Transverse colon (tissue), 4 donors: ENCODE measurements around the gene IRX4.

Experiments
- CTCF ChIP-seq, 5 experiments: fragments of 200-600 bp in 3 of 5; fragments of 450-650 bp in 2 of 5; sonication (generic) in 3 of 5; IDR thresholded peaks; 1 replicate in 2 of 5; 2 replicates in 3 of 5; pipeline ENCODE4 v1.5.1; 2016 to 2017; ENCODE audit warnings: antibody characterized with exemption in 5 of 5, inconsistent platforms in 3 of 5, mild to moderate bottlenecking in 2 of 5, moderate library complexity in 1 of 5
- POLR2A ChIP-seq: fragments of 450-650 bp; IDR thresholded peaks from one replicate; pipeline ENCODE4 v1.6.1; 2016; ENCODE audit warnings: antibody characterized with exemption, mild to moderate bottlenecking, moderate library complexity
- POLR2AphosphoS5 ChIP-seq, 3 donors: sonication (generic); formaldehyde crosslinking; IDR thresholded peaks; one replicate each; pipeline ENCODE4 v1.6.1; 2016; ENCODE audit warnings: antibody characterized with exemption in 3 of 3

- TF ChIP-seq CTCF (IDR thresholded peaks at IDR 0.05): no peak
- no peak for TF ChIP-seq POLR2A
- no peak for TF ChIP-seq POLR2AphosphoS5 (IDR thresholded peaks at IDR 0.05)
Observed at GRCh38 chr5:1877103-1878049, 5.3 kb downstream of the IRX4 start.
